ENCODE data around the gene KRTAP22-2.

Gene KRTAP22-2

GRCh38 chr21:30563630-30564029 lies 26.6 kb downstream of the KRTAP22-2 start:
- in situ Hi-C loops (cut with MboI; ENCODE audit: low sequenced_read_pairs), result no loop called here

- in situ Hi-C loops (cut with MboI; ENCODE audit: low sequenced_read_pairs), result no loop called here
These were observed 27.1 kb downstream of the KRTAP22-2 start for GRCh38 chr21:30563072-30563471.

GRCh38 chr21:30561957-30562356 lies 28.2 kb downstream of the KRTAP22-2 start:
- in situ Hi-C loops (cut with MboI; ENCODE audit: low sequenced_read_pairs), result no loop called here

GRCh38 chr21:30561264-30561895 lies 28.8 kb downstream of the KRTAP22-2 start, which contains the start of gene KRTAP19-7:
Gene KRTAP19-7, minus strand, starts transcription at chr21:30561314. Its CDS starts 25 bp downstream, at chr21:30561289.
- in situ Hi-C loops (cut with MboI; ENCODE audit: low sequenced_read_pairs), result no loop called here

GRCh38 chr21:30555095-30555494 lies 35.1 kb downstream of the KRTAP22-2 start:
- in situ Hi-C loops (cut with MboI; ENCODE audit: low sequenced_read_pairs), result no loop called here

- in situ Hi-C loops (cut with MboI; ENCODE audit: low sequenced_read_pairs), result no loop called here
These were observed 37.4 kb downstream of the KRTAP22-2 start for GRCh38 chr21:30552782-30553181.

GRCh38 chr21:30541764-30542163 lies 48.4 kb downstream of the KRTAP22-2 start, which contains the start of gene KRTAP19-6:
Gene KRTAP19-6, minus strand, starts transcription at chr21:30541864. Its CDS starts 31 bp downstream, at chr21:30541833.
- in situ Hi-C loops (cut with MboI; ENCODE audit: low sequenced_read_pairs), result no loop called here

Data from HL-60/S4 treated with retinoic acid at 250 ng/mL for 4 days and 3 days (cell line).